Tibial nerve (tissue), 4 donors: Measurements from ENCODE around the gene SLC20A1.

ENCODE experiments used
- EP300 ChIP-seq, 2 donors: sonication (generic); formaldehyde crosslinking; IDR thresholded peaks; one replicate each; pipeline ENCODE4 v1.6.1; 2017; ENCODE audit warnings: antibody characterized with exemption in 2 of 2, mild to moderate bottlenecking in 1 of 2
- POLR2A ChIP-seq, 2 donors: fragments of 450-650 bp; IDR thresholded peaks; one replicate each; pipeline ENCODE4 v1.6.1; 2017; ENCODE audit warnings: antibody characterized with exemption in 2 of 2, mild to moderate bottlenecking in 2 of 2, moderate library complexity in 2 of 2
- TF ChIP-seq, protein P1 (sequence below), 5 experiments: fragments of 200-600 bp in 3 of 5; fragments of 450-650 bp in 2 of 5; sonication (generic) in 3 of 5; IDR thresholded peaks; one replicate each; pipeline ENCODE4 v1.5.1; 2016 to 2019; ENCODE audit warnings: antibody characterized with exemption in 5 of 5, mild to moderate bottlenecking in 3 of 5, moderate library complexity in 2 of 5

DNA sequence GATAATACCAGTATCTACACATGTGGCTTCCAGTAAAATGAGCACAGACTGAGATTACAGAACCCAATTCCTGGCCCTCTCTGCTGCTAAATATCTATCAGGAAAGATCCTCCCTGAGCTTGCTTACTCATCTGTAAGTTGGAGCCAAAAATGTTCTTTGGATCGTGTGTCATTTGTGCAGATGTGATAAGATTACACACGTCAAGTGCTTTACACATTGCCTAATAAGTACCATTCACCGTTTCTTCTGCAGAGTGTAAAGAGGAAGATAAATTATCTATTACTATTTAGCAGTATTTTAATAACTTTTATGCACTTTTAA is 23.2 kb upstream of the SLC20A1 start:
- TF ChIP-seq, protein P1, sequence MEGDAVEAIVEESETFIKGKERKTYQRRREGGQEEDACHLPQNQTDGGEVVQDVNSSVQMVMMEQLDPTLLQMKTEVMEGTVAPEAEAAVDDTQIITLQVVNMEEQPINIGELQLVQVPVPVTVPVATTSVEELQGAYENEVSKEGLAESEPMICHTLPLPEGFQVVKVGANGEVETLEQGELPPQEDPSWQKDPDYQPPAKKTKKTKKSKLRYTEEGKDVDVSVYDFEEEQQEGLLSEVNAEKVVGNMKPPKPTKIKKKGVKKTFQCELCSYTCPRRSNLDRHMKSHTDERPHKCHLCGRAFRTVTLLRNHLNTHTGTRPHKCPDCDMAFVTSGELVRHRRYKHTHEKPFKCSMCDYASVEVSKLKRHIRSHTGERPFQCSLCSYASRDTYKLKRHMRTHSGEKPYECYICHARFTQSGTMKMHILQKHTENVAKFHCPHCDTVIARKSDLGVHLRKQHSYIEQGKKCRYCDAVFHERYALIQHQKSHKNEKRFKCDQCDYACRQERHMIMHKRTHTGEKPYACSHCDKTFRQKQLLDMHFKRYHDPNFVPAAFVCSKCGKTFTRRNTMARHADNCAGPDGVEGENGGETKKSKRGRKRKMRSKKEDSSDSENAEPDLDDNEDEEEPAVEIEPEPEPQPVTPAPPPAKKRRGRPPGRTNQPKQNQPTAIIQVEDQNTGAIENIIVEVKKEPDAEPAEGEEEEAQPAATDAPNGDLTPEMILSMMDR (IDR thresholded peaks at IDR 0.05): no peak
- TF ChIP-seq POLR2A (IDR thresholded peaks at IDR 0.05) (no peak), EP300 (IDR thresholded peaks at IDR 0.05) (no peak)
